IPS-20b (cell line): ENCODE measurements around the gene SHC2.

ENCODE experiments used
- H3K27ac ChIP-seq: one replicate; pipeline ENCODE4 v1.5.1; 2013; ENCODE audit warnings: low read length
- H3K27me3 ChIP-seq: 2 replicates; pipeline ENCODE4 v1.6.1; 2013; ENCODE audit warnings: mild to moderate bottlenecking, low read length, inconsistent platforms; ENCODE audit not compliant: insufficient read depth
- H3K36me3 ChIP-seq: 2 replicates; pipeline ENCODE4 v1.6.1; 2013; ENCODE audit warnings: low read depth, mild to moderate bottlenecking, inconsistent platforms, low read length, moderate library complexity; ENCODE audit not compliant: insufficient read depth
- H3K4me1 ChIP-seq: 2 replicates; pipeline ENCODE4 v1.6.1; 2013; ENCODE audit warnings: mild to moderate bottlenecking, control low read depth, inconsistent platforms, low read length, moderate library complexity; ENCODE audit not compliant: insufficient read depth
- H3K4me3 ChIP-seq: 2 replicates; pipeline ENCODE4 v1.5.1; 2013; ENCODE audit warnings: mild to moderate bottlenecking, low read length, inconsistent platforms
- H3K9ac ChIP-seq: 2 replicates; pipeline ENCODE4 v1.6.1; 2013; ENCODE audit warnings: low read depth, mild to moderate bottlenecking, inconsistent platforms, low read length, moderate library complexity
- H3K9me3 ChIP-seq: 2 replicates; pipeline ENCODE4 v1.6.1; 2013; ENCODE audit warnings: mild to moderate bottlenecking, low read depth, low read length, inconsistent platforms; ENCODE audit not compliant: insufficient read depth

SHC2 gene

GRCh38 chr19:475360-475759 is 14.5 kb upstream of the SHC2 start:
- Histone ChIP-seq H3K36me3 (no peaks in the 10 kb centered on the region), H3K9ac (no peak overlapping the region), H3K27ac (no peak overlapping the region), H3K4me3 (no peak overlapping the region), H3K9me3 (no peaks in the 10 kb centered on the region), H3K27me3 (no peaks in the 10 kb centered on the region), H3K4me1 (no peaks in the 10 kb centered on the region)

GRCh38 chr19:474126-475078 is 13.6 kb upstream of the SHC2 start:
- no peaks in the 10 kb centered on the region for H3K9me3 ChIP-seq

GRCh38 chr19:472005-472858 is 11.4 kb upstream of the SHC2 start:
- H3K9ac ChIP-seq: no peak overlapping the region
- no peaks in the 10 kb centered on the region for H3K4me1 ChIP-seq
- H3K9me3 ChIP-seq: no peaks in the 10 kb centered on the region
- no peak overlapping the region for H3K27ac ChIP-seq
- no peaks in the 10 kb centered on the region for H3K36me3 ChIP-seq
- no peaks in the 10 kb centered on the region for H3K27me3 ChIP-seq
- no peak overlapping the region for H3K4me3 ChIP-seq

More at GRCh38 chr19:474126-475078, 13.6 kb upstream of the SHC2 start:
- H3K4me1 ChIP-seq: no peaks in the 10 kb centered on the region
- H3K27me3 ChIP-seq: no peaks in the 10 kb centered on the region
- no peak overlapping the region for H3K4me3 ChIP-seq
- H3K36me3 ChIP-seq: no peaks in the 10 kb centered on the region
- no peak overlapping the region for H3K27ac ChIP-seq
- no peak overlapping the region for H3K9ac ChIP-seq

GRCh38 chr19:470701-471100 is 9.9 kb upstream of the SHC2 start:
- no peak overlapping the region for H3K9ac ChIP-seq
- H3K27ac ChIP-seq: no peak overlapping the region
- no peaks in the 10 kb centered on the region for H3K4me1 ChIP-seq
- no peaks in the 10 kb centered on the region for H3K36me3 ChIP-seq
- H3K27me3 ChIP-seq: no peaks in the 10 kb centered on the region
- no peak overlapping the region for H3K4me3 ChIP-seq
- no peaks in the 10 kb centered on the region for H3K9me3 ChIP-seq

GRCh38 chr19:469833-470232 is 9.0 kb upstream of the SHC2 start:
- H3K27ac ChIP-seq: no peak overlapping the region
- no peaks in the 10 kb centered on the region for H3K9me3 ChIP-seq
- no peaks in the 10 kb centered on the region for H3K27me3 ChIP-seq
- H3K36me3 ChIP-seq: no peaks in the 10 kb centered on the region
- no peak overlapping the region for H3K4me3 ChIP-seq
- no peaks in the 10 kb centered on the region for H3K4me1 ChIP-seq
- no peak overlapping the region for H3K9ac ChIP-seq

- H3K4me1 ChIP-seq: no peaks in the 10 kb centered on the region
- no peak overlapping the region for H3K27ac ChIP-seq
- no peaks in the 10 kb centered on the region for H3K36me3 ChIP-seq
- H3K9ac ChIP-seq: no peak overlapping the region
- H3K9me3 ChIP-seq: no peaks in the 10 kb centered on the region
- H3K27me3 ChIP-seq: no peaks in the 10 kb centered on the region
- H3K4me3 ChIP-seq: no peak overlapping the region
Observed at GRCh38 chr19:468587-469256, 7.9 kb upstream of the SHC2 start.

GRCh38 chr19:467554-467953 is 6.7 kb upstream of the SHC2 start:
- no peaks in the 10 kb centered on the region for H3K9me3 ChIP-seq
- no peak overlapping the region for H3K27ac ChIP-seq
- H3K9ac ChIP-seq: no peak overlapping the region
- no peaks in the 10 kb centered on the region for H3K4me1 ChIP-seq
- no peaks in the 10 kb centered on the region for H3K36me3 ChIP-seq
- peaks cover 3% of the 10 kb centered on the region for H3K27me3 ChIP-seq
- H3K4me3 ChIP-seq: no peak overlapping the region

- H3K27ac ChIP-seq: no peak overlapping the region
- H3K4me1 ChIP-seq: no peaks in the 10 kb centered on the region
- H3K4me3 ChIP-seq: no peak overlapping the region
- H3K9me3 ChIP-seq: no peaks in the 10 kb centered on the region
- no peak overlapping the region for H3K9ac ChIP-seq
- no peaks in the 10 kb centered on the region for H3K36me3 ChIP-seq
- H3K27me3 ChIP-seq: peaks cover 20% of the 10 kb centered on the region
Observed at GRCh38 chr19:465056-465816, 4.4 kb upstream of the SHC2 start.

- no peak overlapping the region for H3K9ac ChIP-seq
- H3K9me3 ChIP-seq: no peaks in the 10 kb centered on the region
- no peak overlapping the region for H3K27ac ChIP-seq
- no peak overlapping the region for H3K4me3 ChIP-seq
- peaks cover 29% of the 10 kb centered on the region for H3K27me3 ChIP-seq
- H3K36me3 ChIP-seq: no peaks in the 10 kb centered on the region
- H3K4me1 ChIP-seq: no peaks in the 10 kb centered on the region
Observed at GRCh38 chr19:464208-464545, 3.3 kb upstream of the SHC2 start.

GRCh38 chr19:463483-464207 is 2.8 kb upstream of the SHC2 start:
- no peaks in the 10 kb centered on the region for H3K9me3 ChIP-seq
- H3K36me3 ChIP-seq: no peaks in the 10 kb centered on the region
- H3K27ac ChIP-seq: no peak overlapping the region
- H3K27me3 ChIP-seq: peaks cover 30% of the 10 kb centered on the region
- no peak overlapping the region for H3K9ac ChIP-seq
- H3K4me1 ChIP-seq: no peaks in the 10 kb centered on the region
- H3K4me3 ChIP-seq: no peak overlapping the region
